ENCODE data around the gene NABP1. TPM values are rescaled to one million over a fixed set of nuclear protein-coding genes. Genes with fewer than 3 reads are reported as not detected.

Gene NABP1
- total RNA-seq, 3 donors from 2014 or later = 47.8 to 55.3 (median 52.2) TPM

DNA sequence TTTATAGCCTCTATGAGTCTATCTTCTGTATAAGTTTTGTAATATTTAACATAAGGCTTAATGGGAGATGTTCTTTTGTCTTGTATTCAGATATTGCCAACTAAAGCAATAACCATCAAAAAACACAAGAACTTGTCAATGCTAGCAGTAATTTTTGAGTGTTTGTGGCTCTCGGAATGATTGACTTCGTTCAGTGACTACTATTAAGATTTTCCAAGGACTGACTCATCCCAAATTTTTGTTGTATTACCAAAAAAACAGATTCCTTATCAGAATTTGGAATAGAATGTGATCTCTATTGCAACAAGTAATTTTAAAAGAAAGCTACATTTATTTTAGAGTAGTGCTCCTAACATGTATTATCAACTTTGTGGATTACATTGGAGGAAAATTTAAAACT is 8.1 kb downstream of the NABP1 start:
- H3K4me1 Mint-ChIP-seq (ENCODE audit: low read depth) = peaks cover 67% of the 10 kb centered on the region
- no peak for ATAC-seq
- H3K4me3 Mint-ChIP-seq = no peak overlapping the region
- H3K36me3 Mint-ChIP-seq (ENCODE audit: insufficient read depth) = peaks cover 39% of the 10 kb centered on the region
- no peaks in the 10 kb centered on the region for H3K9me3 Mint-ChIP-seq
- no peaks in the 10 kb centered on the region for H3K27me3 Mint-ChIP-seq (ENCODE audit: low read depth)
- DNase-seq = no peak

DNA sequence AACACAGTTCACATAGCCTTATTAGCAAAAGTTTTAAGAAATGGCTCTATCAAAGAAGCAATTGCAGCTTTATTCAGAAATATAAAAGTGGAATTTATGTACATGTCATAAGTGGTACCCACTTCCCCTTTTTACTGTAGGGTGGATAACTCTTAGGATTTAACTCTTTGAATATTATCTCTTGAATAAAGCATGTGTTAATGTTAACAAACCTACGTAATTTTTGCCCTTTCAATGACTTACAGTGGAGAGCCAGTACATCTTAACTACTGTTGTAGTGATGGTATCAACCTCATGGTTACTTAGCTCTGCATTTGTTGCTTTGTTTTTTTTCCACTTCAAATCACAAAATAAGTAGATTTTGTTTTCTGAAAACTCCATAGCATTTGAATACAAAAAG is 8.8 kb downstream of the NABP1 start:
- H3K9me3 Mint-ChIP-seq = no peaks in the 10 kb centered on the region
- H3K27me3 Mint-ChIP-seq (ENCODE audit: low read depth) = no peaks in the 10 kb centered on the region
- ATAC-seq = no peak
- H3K4me1 Mint-ChIP-seq (ENCODE audit: low read depth) = peaks cover 68% of the 10 kb centered on the region
- no peak for DNase-seq
- H3K4me3 Mint-ChIP-seq = no peak overlapping the region
- H3K36me3 Mint-ChIP-seq (ENCODE audit: insufficient read depth) = peaks cover 35% of the 10 kb centered on the region

DNA sequence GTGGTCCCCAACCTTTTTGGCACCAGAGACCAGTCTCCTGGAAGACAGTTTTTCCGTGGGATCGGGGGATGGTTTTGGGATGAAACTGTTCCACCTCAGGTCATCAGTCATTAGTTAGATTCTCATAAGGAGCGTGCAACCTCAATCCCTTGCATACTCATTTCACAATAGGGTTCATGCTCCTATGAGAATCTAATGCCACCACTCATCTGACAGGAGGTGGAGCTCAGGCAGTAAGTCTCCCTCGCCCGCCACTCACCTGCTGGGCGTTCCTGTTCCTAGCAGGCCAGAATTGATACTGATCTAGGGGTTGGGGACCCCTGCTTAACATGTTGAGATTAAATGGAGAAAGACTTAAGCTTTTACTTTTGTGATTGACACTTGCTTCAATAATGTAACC is 9.9 kb downstream of the NABP1 start:
- Mint-ChIP-seq H3K9me3 (no peaks in the 10 kb centered on the region), H3K27me3 (ENCODE audit: low read depth) (no peaks in the 10 kb centered on the region), H3K36me3 (ENCODE audit: insufficient read depth) (peaks cover 25% of the 10 kb centered on the region), H3K4me1 (ENCODE audit: low read depth) (peaks cover 58% of the 10 kb centered on the region), H3K4me3 (no peak overlapping the region)
- ATAC-seq (no peak), DNase-seq (no peak)

DNA sequence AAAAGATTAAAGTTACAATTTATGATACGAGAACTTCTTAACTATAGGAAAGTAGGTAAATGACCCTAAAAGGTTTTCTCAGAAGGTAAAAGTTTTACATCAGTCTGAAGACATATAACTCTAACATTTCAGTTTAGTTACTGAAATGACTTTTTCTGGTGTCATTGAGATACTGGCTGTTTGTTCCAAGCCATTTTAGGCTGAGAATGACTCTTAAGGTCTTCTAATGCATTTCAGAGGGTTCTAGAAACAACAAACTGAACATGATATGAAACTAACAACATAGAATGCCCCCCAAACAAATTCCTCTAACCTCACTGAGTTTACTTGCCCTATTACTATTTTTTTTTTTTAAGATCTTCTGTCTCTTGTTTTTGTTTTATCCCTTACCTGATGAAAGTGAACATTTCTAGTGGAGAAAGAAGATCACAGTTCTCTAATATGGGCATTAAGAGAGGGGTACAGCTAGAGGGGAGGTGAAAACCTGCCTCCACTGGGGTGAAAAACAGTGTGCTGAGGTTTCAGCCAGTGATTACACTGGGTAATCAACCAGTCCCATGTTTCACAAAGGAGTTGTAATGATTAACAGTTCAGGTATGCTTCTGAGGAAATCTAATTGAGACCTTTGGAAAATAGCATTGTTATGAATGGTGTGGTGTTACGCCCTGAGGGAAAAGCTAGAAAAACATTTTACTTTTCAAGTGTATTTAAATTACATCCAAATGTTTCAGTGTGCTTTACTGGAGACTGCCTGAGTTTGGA is 11.2 kb downstream of the NABP1 start:
- H3K36me3 Mint-ChIP-seq (ENCODE audit: insufficient read depth) = peaks cover 21% of the 10 kb centered on the region
- peaks cover 52% of the 10 kb centered on the region for H3K4me1 Mint-ChIP-seq (ENCODE audit: low read depth)
- no peaks in the 10 kb centered on the region for H3K27me3 Mint-ChIP-seq (ENCODE audit: low read depth)
- DNase-seq (no peak), ATAC-seq (peak; percentile 45 to 49)
- no peak overlapping the region for H3K4me3 Mint-ChIP-seq
- no peaks in the 10 kb centered on the region for H3K9me3 Mint-ChIP-seq

DNA sequence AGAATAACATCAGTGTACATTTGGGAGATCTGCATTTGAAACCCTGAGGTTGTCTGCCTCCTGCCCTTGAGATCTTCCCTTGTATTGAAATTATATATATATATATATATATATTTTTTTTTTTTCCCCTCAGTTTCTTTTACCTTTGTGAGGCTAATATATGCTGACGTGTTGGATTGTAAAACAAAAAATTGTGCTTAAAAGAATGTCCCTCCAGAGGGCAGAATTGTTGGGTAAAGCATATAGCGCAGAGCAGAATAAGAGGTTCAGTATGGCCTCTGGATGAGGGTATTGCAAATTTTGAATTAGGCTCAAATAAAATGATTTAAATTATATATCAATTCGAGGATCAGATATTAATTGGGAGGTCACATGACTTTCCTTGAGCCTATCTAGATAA is 12.4 kb downstream of the NABP1 start:
- no peak overlapping the region for H3K4me3 Mint-ChIP-seq
- no peaks in the 10 kb centered on the region for H3K9me3 Mint-ChIP-seq
- ATAC-seq = no peak
- peaks cover 21% of the 10 kb centered on the region for H3K36me3 Mint-ChIP-seq (ENCODE audit: insufficient read depth)
- H3K4me1 Mint-ChIP-seq (ENCODE audit: low read depth) = peaks cover 50% of the 10 kb centered on the region
- DNase-seq = no peak
- H3K27me3 Mint-ChIP-seq (ENCODE audit: low read depth) = no peaks in the 10 kb centered on the region

DNA sequence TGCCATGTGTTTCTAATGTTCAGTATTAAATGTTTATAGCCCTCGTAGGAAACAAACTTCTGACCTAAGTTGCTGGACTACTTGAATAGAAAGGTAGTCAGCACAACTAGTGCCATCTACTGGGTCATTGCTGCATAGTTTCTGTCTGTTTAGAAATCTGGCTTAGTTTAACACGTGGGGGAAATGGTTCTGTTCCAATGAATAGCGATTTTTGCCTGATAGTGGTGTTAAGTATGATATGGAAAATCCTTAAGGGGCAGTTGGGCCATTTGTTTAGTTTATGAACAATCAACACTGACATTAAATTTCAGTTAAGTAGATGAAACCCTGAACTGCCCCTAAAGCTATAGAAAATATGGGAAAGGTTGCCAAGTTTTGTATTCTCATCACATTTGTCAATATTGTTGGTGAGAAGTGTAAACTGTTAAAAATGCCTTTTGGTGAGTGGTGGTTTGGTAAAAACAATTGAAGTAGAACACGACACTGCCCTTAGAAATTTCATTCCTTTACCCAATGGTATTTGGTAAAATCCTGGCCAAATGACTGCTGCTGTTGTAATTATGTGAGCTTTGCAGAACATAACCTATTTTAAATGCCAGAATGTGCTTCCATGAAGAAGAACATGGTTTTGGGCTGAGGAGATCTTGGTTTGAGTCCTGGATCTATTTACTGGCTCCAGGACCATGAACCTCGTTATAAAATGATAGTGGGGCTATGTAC is 13.2 kb downstream of the NABP1 start:
- Mint-ChIP-seq H3K27me3 (ENCODE audit: low read depth) (no peaks in the 10 kb centered on the region), H3K36me3 (ENCODE audit: insufficient read depth) (peaks cover 17% of the 10 kb centered on the region), H3K9me3 (no peaks in the 10 kb centered on the region), H3K4me1 (ENCODE audit: low read depth) (peaks cover 43% of the 10 kb centered on the region), H3K4me3 (no peak overlapping the region)
- DNase-seq (peak; percentile 29), ATAC-seq (peak; percentile 57 to 59)

DNA sequence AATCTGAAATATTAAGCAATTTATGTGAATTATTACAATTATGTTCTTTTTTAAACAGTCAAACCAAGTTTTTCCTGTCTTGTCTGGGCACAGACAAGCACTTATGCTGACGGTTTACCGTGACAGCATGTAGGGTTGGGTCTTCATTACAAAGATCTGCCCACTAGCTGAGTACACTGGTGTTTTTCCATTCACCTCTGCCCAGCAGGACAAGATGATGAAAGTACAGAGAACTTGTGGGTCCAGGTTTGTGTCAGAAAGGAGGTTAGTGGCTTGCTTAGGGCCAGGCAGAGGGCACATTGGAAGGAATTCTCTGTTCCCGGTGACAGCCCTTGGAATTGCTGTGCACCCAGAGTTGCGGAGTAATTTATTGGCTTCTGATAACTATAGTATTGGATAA is 14.0 kb downstream of the NABP1 start:
- Mint-ChIP-seq H3K4me1 (ENCODE audit: low read depth) (peaks cover 36% of the 10 kb centered on the region), H3K36me3 (ENCODE audit: insufficient read depth) (peaks cover 13% of the 10 kb centered on the region), H3K4me3 (no peak overlapping the region), H3K27me3 (ENCODE audit: low read depth) (no peaks in the 10 kb centered on the region), H3K9me3 (no peaks in the 10 kb centered on the region)
- ATAC-seq (no peak), DNase-seq (no peak)

DNA sequence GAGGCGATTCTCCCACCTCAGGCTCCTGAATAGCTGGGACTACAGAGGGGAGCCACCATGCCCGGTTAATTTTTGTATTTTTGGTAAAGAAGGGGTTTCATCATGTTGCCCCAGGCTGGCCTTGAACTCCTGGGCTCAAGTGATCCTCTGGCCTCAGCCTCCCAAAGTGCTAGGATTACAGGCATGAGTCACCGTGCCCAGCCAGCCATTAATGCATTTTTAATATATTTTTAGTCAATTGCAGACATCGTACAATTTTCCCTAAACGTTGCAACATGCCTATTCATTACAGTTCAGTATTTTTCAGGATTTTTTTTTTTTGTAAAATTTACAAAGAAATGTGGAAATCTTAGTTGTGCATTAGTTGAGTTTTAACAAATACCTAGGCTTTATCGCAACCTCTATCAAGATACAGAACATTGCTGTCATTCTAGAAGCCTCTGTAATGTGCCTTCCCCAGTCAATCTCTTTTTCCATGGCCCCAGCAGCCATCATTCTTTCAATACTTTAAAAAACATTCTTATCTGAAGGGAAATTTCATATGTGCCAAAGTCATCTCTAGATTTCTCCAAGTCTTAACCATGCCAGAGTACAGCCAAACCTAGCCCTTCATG is 14.7 kb downstream of the NABP1 start:
- Mint-ChIP-seq H3K27me3 (ENCODE audit: low read depth) (no peaks in the 10 kb centered on the region), H3K36me3 (ENCODE audit: insufficient read depth) (peaks cover 10% of the 10 kb centered on the region), H3K4me1 (ENCODE audit: low read depth) (peaks cover 33% of the 10 kb centered on the region), H3K4me3 (no peak overlapping the region), H3K9me3 (no peaks in the 10 kb centered on the region)
- no peak for ATAC-seq
- DNase-seq = no peak

DNA sequence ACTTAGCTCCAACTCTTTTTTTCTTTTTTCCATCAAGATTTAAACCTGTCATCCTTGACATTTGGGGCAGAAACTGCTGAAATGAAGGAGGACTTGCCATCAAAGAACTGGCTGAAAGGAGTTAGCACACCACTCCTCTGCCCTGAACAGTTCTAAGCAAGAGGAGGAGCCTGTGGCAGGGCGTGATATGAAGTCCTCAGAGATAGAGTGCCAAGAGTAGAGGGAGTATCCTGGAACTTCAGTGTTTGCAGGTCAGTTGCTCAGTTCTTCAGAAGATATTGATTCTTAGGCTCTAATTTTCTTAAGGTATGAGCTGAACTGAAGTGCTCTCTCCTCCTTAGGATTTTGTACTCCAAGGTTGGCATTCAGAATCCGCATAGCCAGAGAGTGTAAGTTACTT is 15.2 kb downstream of the NABP1 start:
- DNase-seq = no peak
- peaks cover 11% of the 10 kb centered on the region for H3K36me3 Mint-ChIP-seq (ENCODE audit: insufficient read depth)
- H3K4me3 Mint-ChIP-seq = no peak overlapping the region
- H3K9me3 Mint-ChIP-seq = no peaks in the 10 kb centered on the region
- H3K4me1 Mint-ChIP-seq (ENCODE audit: low read depth) = peaks cover 30% of the 10 kb centered on the region
- no peak for ATAC-seq
- no peaks in the 10 kb centered on the region for H3K27me3 Mint-ChIP-seq (ENCODE audit: low read depth)

DNA sequence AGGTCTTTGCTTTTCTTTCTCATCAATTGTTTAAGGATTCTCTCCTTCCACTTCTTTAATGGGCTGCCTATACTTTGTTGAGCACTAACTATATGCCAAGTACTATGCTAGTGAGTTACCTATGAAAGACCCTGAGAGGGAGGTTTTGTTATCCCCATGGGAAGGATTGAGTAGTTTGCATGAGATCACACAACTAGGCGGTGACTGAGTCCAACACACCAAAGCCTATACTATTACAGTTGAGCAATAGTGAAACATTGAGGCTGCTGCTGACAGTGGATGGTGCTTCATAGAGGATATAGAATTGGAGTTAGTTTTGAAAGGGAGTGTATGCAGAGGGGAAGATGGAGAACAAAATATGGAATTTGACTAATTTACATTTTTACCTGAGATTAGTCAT is 15.8 kb downstream of the NABP1 start:
- no peak overlapping the region for H3K4me3 Mint-ChIP-seq
- ATAC-seq (peak; percentile 11 to 34), DNase-seq (no peak)
- no peaks in the 10 kb centered on the region for H3K27me3 Mint-ChIP-seq (ENCODE audit: low read depth)
- H3K36me3 Mint-ChIP-seq (ENCODE audit: insufficient read depth) = peaks cover 7% of the 10 kb centered on the region
- H3K4me1 Mint-ChIP-seq (ENCODE audit: low read depth) = peaks cover 24% of the 10 kb centered on the region
- H3K9me3 Mint-ChIP-seq = no peaks in the 10 kb centered on the region

DNA sequence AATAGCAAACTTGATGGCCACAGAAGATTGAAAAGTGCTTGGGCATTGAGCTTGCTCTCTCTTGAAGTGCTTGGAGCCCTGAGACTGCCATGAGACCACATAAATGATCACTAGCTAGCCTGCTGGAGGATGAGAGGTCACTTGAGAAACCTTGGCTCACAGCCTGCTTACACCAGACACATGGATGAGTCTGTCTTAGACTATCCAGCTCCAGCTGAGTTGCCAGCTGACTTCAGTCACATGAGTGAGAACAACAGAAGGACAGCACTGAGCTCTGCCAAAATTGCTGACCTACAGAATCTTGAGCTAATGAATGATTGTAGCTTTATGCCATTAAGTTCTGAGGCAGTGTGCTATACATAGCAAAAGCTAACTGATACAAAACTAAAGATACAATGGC is 18.1 kb downstream of the NABP1 start:
- H3K4me1 Mint-ChIP-seq (ENCODE audit: low read depth) = peaks cover 8% of the 10 kb centered on the region
- ATAC-seq = no peak
- no peaks in the 10 kb centered on the region for H3K27me3 Mint-ChIP-seq (ENCODE audit: low read depth)
- no peak for DNase-seq
- H3K36me3 Mint-ChIP-seq (ENCODE audit: insufficient read depth) = peaks cover 11% of the 10 kb centered on the region
- H3K9me3 Mint-ChIP-seq = no peaks in the 10 kb centered on the region
- H3K4me3 Mint-ChIP-seq = no peak overlapping the region

DNA sequence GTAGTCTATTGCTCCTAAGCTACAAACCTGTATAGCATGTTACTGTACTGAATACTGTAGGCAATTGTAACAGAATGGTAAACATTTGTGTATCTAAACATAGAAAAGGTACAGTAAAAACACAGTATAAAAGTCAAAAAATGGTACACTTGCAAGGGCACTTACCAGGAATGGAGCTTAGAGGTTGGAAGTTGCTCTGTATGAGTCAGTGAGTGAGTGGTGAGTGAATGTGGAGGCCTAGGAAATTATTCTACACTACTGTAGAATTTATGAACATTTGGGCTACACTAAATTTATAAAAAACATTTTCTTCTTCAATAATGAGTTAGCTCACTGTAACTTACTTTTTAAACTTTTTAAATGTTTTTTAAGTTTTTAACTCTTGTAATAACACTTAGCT is 19.0 kb downstream of the NABP1 start:
- H3K9me3 Mint-ChIP-seq = no peaks in the 10 kb centered on the region
- H3K4me1 Mint-ChIP-seq (ENCODE audit: low read depth) = peaks cover 2% of the 10 kb centered on the region
- no peak overlapping the region for H3K4me3 Mint-ChIP-seq
- no peak for ATAC-seq
- no peak for DNase-seq
- H3K36me3 Mint-ChIP-seq (ENCODE audit: insufficient read depth) = peaks cover 18% of the 10 kb centered on the region
- H3K27me3 Mint-ChIP-seq (ENCODE audit: low read depth) = no peaks in the 10 kb centered on the region

DNA sequence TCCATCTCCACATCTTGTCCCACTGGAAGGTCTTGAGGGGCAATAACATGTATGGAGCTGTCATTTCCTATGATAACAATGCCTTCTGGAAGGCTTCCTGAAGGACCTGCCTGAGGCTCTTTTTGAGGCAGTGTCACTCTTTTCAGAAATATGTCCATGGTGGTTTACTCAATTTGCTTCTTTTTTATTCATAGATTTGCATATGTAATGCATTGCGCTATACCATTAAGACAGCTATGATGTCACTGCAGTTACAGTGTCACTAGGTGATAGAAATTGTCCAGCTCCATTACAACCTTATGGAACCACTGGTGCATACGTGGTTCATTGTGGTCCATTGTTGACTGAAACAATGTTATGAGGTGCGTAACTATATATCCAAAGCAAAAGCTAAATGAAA is 19.9 kb downstream of the NABP1 start:
- H3K36me3 Mint-ChIP-seq (ENCODE audit: insufficient read depth) = peaks cover 18% of the 10 kb centered on the region
- no peaks in the 10 kb centered on the region for H3K27me3 Mint-ChIP-seq (ENCODE audit: low read depth)
- ATAC-seq = no peak
- peaks cover 2% of the 10 kb centered on the region for H3K4me1 Mint-ChIP-seq (ENCODE audit: low read depth)
- DNase-seq = no peak
- H3K9me3 Mint-ChIP-seq = no peaks in the 10 kb centered on the region
- H3K4me3 Mint-ChIP-seq = no peak overlapping the region

DNA sequence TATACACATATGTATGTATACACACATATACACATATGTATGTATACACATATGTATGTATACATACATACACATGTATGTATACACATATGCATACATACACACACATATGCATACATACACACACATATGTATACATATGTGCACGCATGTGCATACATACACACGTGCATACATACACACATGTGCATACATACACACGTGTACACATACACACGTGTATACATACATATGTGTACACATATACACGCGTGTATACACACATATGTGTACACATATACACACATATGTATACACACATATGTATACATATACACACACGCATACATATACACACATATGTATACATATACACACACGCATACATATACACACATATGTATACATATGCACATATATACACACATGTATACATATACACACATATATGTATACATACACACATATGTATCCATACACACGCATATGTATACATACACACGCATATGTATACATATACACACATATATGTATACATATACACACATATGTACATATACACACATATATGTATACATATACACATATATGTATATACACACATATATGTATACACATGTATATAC is 21.5 kb downstream of the NABP1 start:
- Mint-ChIP-seq H3K36me3 (ENCODE audit: insufficient read depth) (peaks cover 23% of the 10 kb centered on the region), H3K27me3 (ENCODE audit: low read depth) (no peaks in the 10 kb centered on the region), H3K4me1 (ENCODE audit: low read depth) (no peaks in the 10 kb centered on the region), H3K4me3 (no peak overlapping the region), H3K9me3 (no peaks in the 10 kb centered on the region)
- ATAC-seq (no peak), DNase-seq (no peak)

Data from activated T-cell treated with anti-CD3 and anti-CD28 coated beads, Interleukin-2, amount 50 U/mL, for 4 hours (primary cell).